GM21825 (cell line): Measurements from ENCODE around the gene FAM184A.
"Not testable (repeated sequence)": the region's sequence is repeated elsewhere in the genome, so short reads cannot be mapped to it uniquely, and the experiment has no call there.

Experiments
- ATAC-seq: cut with Tn5 transposase; IDR thresholded peaks from one replicate; pipeline ENCODE4 v1.9.1; 2021; ENCODE audit warnings: mild to moderate bottlenecking, moderate library complexity; ENCODE audit not compliant: unreplicated experiment

FAM184A gene

DNA sequence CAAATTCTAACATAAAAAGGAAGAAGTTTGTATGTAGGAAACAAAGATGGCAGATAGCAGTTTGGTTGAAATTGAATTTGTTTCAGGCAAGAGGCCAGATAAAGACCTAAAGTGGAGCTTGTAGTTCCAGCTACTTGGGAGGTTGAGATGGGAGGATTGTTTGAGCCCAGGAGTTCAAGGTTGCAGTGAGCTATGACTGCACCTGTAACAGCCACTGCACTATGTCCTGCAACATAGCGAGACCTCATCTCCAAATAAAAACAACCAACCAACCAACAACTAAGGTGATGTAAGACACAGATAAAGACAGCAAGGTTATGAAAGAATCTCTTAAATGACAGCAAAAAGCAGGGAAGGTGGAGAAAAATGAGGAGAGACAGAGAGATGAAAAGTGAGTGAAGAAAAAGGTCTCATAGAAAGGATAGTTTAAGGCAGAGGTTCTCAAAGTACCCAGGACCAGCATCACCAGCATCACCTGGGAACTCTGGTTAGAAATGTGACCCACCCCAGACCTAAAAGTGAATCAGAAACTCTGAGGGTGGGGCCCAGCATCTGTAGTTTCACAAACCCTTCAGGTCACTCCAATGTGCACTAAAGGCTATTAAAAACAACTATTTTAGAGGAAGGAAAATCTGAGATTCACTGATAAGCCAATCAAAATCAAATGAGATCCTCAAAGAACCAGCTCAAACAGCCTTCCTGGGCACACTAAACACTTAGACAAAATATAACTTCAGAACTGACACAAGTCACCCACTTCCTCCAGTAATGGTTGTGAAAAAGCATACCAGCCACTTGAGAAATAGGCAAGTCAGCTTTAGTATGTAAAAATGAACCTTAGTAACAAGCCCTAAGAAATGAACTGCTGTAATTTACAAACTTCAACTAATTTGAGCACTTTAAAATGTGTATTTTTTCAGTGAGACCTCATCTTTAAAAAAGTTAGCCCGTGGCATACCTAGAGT lies 57.6 kb downstream of the FAM184A start:
- no peak for ATAC-seq

DNA sequence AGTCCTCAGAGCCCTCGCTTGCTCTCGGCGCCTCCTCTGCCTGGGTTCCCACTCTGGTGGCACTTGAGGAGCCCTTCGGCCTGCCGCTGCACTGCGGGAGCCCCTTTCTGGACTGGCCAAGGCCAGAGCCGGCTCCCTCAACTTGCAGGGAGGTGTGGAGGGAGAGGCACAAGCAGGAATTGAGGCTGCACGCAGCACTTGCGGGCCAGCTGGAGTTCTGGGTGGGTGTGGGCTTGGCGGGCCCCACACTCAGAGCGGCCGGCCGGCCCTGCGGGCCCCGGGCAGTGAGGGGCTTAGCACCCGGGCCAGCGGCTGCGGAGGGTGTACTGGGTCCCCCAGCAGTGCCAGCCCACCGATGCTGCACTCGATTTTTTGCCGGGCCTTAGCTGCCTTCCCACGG lies 63.3 kb downstream of the FAM184A start:
- ATAC-seq, result not testable (repeated sequence)

DNA sequence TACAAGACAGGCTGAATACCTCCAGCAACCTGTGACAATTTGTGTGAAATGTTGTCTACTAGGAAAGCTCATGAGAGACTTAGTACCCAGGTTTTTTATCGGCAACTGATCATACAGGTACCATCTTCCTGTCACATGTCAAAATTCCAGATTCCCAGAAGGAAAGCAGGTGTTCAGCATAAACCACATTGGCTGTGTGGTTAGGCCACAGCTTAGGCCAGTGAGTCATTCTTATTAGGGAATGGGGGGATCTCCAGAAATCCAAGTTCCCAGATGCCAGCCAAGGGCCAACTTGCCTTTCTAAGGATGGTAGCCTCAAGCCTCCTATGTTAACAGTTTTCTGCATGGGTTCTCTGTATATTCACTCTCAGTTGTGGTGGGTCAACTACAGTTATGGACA lies 65.9 kb downstream of the FAM184A start:
- ATAC-seq, result no peak

DNA sequence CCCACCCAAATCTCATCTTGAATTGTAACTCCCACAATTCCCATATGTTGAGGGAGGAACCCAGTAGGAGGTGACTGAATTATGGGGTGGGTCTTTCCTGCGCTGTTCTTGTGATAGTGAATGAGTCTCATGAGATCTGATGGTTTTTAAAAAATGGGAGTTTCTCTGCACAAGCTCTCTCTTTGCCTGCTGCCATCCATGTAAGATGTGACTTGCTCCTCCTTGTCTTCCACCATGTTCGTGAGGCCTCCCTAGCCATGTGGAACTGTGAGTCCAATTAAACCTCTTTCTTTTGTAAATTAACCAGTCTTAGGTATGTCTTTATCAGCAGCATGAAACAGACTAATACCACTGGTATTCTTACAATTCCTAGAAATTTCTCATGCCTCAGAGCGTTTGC lies 69.2 kb downstream of the FAM184A start:
- not testable (repeated sequence) for ATAC-seq

DNA sequence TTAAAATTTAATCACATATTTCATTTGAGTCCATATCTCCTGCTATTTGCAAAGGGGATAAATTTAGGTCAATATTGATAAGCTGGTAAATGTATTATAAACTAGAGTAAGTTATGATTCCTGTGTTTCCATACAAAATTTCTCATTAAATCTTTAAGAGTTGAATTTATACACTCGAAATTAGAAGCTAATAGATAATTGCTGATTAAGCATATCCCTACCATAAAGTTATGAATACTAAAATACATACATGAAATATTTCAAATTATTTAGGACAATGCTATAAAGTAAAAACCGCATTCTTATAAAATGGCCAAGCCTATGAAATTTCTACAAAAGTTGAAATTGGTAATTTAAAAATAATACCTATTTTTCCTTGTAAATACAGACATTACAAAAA lies 71.5 kb downstream of the FAM184A start:
- no peak for ATAC-seq

DNA sequence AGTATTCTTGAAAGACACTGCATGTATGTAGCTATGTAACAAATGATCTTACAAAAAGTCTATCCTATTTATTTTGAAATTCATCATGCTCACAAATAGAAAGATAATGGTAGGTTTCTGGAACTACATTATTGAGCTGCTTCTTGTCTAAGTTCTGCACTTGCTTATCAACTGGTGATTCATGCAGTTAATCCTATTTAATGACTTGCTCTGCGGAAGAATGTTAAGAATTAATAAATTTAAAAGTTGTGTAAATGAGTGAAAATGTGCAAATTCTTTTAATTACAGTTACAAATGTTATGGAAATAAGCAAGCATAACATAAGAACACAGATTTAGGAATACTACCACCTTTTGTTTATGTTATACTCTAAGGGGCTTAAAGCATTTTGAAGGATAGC lies 76.4 kb downstream of the FAM184A start:
- ATAC-seq, result no peak

DNA sequence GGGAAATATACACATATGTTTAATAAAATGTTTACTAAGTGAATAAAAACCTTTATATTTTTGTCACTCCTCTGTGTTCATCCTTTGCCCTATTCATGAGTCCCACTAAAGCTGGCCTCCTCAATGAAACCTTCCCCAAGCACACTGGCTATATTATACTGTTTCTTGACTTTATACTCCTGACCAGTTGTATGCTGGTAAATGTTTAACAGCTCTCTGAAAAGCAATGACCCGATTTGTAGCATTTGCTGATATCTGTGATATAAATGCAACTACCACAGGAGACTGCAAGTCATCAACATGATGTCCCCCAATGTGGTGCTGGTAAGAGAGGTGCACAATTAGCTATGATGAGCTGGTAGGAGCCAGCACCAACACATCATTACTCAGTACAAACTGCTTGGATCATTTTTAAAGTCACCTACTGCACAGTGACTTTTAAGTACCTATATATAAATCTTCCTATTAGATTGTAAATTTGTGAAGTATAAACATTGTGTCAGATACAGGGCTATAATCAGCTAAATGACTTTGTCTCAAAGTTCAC lies 78.9 kb downstream of the FAM184A start:
- no peak for ATAC-seq

DNA sequence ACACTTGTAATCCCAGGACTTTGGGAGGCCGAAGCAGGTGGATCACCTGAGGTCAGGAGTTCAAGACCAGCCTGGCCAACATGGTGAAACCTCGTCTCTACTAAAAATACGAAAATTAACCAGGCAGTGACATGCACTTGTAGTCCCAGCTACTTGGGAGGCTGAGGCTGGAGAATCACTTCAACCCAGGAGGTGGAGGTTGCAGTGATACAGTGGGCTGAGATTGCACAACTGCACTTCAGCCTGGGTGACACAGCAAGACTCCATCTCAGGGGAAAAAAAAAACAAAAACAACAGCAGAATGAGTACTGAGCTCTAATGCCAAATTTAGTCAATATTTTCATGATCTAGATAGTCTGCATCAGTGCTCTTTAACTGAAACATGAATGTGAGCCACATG lies 81.0 kb downstream of the FAM184A start:
- not testable (repeated sequence) for ATAC-seq

DNA sequence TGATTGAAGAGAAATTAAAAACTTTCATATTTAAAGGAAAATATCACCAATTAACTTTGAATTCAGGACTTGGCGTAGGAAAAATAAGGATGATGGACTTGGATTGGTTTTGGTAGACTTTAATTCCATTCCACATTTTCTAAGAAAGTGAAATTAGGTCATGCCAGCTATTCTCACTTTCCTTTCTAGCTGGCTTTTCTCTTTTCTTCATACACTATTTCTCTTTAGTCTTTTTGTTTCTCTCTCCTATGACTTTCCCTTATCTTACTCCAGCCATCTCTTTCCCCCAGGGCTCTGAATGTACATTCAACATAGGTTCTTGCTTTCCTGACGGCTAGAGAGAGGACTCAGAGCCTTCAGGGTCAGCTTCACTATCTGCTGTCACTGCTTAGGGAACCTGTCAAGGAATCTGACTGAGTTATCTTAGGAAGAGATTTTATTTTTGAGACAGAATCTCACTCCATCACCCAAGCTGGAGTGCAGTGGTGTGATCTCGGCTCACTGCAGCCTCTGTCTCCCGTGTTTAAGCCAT lies 82.1 kb downstream of the FAM184A start:
- no peak for ATAC-seq

DNA sequence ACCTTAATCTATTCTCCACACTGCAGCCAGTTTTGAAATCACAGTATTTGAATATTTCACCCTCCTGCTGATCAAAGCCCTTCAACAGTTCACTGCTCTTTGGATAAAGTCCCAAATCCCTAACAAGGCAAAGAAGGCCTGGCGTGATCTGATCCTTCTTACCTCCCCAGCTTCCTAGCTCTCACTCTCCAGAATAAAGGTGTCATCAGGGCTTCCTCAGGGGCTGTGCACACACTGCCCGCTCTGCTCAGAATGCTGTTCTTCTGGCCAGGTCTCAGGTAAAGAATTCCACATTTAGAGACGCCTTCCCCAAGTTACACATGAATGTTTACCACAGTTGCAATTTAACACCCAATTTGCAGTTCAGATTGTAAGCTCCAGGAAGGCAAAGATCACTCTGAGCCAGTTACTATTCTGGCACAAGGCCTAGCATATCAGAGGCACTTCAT lies 84.6 kb downstream of the FAM184A start:
- no peak for ATAC-seq

DNA sequence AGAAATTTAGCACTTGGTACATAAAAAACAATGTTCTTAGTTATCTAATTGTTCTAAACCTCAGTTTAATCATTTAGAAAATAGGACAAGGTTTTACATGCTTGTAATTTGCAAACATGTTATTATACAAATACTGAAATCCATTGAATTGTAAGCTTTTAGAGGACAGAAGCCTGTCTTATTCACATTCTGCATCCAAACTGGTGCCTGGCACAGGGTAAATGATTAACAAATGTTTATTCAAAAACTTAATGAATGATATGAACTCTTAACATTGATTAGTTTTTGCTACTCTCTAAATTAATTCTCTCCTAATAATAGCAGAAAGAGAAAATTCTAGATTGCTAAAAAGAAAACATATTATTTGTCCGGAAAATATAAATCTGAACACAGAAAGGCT lies 85.1 kb downstream of the FAM184A start:
- no peak for ATAC-seq

DNA sequence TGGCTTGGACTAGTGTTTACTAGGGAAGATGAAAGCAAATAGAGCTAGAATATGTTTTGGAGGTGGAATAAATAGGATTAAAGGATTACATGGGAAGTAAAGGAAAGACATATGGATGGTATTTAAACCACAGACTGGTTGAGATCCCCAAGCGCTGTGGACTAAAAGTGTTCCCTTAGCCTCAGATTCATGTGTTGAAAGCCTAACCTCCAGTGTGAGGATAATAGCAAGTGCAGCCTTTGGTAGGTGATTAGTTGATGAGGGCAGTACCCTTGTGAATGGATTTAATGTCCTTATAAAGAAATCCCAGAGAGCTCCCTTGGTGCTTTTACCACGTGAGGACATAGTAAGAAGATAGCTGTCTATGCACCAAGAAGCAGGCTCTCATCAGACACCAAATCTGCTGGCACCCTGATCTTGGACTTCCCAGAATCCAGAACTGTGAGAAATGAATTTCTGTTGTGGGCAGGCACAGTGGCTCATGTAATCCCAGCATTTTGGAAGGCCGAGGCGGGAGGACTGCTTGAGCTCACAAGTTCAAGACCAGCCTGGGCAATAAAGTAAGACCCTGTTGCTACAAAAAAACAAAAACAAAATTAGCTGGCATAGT lies 86.2 kb downstream of the FAM184A start:
- ATAC-seq, result no peak

DNA sequence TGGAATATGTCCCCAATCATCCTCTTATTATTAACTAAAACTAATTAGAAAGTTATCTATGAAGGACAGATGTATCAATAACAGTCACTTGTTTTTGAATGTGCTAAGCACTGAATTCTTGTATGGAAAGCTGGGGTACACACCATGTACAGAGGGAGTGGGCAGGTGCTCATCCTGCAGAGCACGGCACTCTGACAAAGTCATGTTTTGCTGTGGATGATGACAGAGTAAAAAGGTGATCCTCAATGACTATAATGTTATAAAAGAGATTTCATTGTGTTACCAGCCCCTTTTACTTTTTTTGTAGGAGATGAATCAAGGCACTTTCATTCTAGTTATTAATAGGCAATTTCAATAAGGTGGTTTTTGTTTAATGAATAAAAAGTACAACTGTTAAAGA lies 92.2 kb downstream of the FAM184A start:
- ATAC-seq, result no peak

DNA sequence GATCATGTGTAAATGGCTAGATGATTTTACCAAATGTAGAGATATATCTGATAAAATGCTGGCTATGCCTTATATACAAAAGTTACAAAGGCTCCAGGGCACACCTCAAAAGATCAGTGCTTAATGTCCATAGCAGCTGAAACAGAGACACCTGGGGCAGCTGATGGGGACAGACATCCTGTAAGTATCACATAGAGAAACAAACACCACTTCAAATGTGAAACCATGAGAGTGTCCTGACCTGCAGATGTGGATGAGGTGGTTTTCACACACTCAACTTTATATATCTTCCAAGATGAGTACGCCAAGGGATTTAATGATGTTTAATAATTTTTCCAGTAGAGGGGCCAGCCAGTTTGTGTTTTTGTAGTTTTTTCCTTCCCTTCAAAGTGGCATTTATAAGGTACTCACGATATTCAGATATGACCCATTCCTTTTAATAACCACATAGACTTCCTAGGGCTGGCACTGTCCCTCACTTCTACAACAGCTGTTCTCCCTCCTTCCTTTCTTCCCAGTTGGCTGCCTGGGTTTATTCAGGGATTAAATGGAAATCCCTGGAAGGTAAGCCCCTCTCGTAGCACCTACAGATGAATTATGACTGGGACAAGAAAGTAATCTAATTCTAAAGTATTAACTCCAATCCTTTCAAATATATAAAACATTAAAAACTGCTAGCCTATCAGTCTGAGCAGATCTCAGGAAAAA lies 93.2 kb downstream of the FAM184A start:
- ATAC-seq, result no peak

DNA sequence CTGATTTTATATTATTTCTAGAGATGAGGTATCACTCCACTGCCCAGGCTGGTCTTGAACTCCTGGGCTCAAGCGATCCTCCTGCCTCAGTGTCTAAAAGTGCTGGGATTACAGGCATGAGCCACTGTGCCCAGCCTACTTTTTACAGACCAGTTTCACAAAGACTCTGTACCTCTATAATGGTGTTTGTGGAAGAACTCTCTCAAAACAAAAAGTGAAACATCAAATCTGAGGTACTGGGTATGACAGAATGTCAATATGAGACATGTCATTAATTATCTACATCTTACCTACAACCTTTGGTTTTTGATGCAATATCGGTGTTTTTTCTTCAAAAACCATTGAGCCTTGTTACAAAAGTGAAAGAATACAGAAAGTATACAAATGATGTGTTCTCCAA lies 94.1 kb downstream of the FAM184A start:
- no peak for ATAC-seq

DNA sequence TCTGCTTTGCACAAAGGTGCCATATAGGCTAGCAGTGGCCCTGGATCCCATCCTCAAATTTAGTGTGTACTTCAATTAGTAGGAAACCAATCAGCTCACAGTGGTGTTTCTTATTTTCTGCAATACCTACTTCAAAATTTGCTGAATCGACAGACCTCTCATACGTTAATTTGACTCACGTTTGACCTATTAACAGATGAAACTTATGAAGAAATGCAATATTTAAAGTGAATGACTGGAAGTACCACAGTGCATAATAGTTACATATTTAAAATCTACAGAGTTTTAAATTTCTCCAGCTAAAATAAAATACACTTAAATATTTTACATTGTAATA lies 95.9 kb downstream of the FAM184A start:
- ATAC-seq, result no peak

DNA sequence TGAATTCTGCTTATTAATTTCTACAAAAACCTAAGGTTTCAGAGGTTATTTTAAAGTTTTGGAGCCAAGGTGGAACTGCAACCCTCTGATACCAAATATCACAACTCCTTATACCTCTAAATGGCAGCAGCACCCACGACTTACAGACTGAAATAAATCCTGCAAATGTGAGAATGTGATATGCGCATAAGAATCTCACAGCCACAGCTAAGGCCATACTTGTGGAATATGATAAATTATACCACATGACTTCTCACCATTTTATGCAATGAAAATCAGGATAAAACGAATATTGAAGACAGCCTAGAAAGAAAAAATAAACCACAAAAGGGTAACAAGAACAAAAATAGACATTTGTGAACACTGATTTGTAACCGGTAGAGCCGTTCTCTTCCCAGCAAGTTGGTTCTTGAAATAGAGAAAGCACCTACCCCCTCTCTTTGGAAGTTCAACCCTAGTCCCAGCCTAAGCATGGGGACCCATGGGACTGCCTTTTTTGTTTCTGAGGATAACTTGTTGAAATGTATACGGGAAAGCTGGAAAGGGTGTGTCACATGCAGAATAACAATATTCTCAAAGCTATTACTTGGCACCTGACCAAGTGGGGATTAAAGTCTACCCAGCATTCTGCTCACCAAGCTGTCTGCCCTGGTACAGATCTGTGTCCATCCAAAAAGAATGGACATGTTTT lies 96.4 kb downstream of the FAM184A start:
- no peak for ATAC-seq

DNA sequence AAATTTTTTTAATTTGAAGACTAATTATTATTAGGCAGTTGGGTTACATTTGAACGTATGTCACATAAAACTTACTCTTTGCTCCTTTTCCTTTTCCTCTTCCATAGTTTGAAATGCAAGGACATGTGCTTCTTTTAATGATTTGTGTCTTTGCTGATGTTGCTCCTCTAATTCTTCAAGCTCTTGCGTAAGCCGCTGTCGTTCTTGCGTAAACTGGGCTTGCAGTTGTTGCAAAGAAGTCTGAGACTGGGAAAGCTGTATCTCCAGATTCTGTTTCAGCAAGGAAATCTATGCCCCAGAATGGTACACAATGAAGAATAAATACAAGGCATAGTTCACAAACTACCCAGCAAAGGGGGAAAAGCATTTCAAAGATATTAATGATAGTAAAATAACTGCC lies 98.4 kb downstream of the FAM184A start:
- no peak for ATAC-seq

DNA sequence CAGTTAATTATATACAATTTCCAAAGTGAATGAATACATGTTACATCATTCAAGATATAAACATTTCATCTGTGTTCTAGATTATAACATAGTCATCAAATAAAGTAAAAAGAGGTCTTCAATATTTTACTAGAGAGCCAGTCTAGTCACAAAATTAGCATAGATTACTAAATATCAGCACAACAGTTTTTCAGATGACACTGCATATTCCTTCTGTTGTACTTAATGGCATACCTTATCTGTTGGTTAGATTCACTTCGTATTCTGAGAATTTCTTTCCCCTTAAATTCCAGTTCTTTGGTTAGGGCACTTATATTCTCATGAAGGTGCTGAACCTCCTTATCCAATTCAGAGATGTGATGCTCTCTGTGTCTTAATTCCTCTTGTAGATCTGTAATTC lies 103.7 kb downstream of the FAM184A start:
- no peak for ATAC-seq

DNA sequence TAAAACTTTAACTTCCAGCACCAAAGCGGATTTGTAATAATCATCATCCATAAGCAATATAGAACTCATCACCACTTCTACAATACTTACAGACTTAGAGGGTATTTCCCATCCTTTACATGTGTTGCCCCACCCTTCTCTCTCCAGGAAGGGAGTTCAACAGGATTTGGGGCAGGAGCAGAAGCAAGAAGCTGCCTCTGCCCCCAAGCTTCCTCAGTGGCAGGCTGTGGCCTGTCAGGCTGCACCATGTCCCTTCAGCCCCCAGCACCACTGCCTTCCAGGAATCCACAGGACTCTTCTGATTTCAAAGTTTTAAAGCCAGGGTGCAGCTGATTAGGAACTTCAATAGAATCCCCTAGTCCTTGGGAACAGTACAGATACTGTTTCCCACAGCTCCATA lies 106.8 kb downstream of the FAM184A start:
- no peak for ATAC-seq

DNA sequence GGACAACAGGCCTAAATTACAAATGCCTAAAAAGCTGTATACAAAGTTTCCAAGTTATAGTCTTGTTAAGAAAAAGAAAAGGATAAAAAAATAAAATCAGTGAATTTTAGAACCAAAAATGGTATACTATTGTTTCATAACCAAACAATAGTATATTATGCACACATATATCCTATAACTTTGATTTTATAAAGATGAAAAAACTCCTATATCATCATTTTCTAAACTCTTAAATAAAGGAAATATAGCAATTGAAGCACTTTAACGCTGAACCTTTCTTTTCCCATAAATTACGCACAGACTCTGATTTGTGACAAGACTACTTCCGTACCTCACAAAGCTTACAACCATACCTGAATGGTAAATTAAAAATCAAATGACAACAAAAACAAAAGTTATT lies 107.6 kb downstream of the FAM184A start:
- no peak for ATAC-seq
